ENCODE data around the gene RPL26.

RPL26 gene

GRCh38 chr17:8418471-8418870 lies 35.5 kb upstream of the RPL26 start:
- TF ChIP-seq CTCF (IDR thresholded peaks at IDR 0.05; ENCODE audit: extremely low read depth, missing control alignments): no peak
- no peak for DNase-seq (ENCODE audit: low spot score)

- DNase-seq (ENCODE audit: low spot score): no peak
- TF ChIP-seq CTCF (IDR thresholded peaks at IDR 0.05; ENCODE audit: extremely low read depth, missing control alignments): no peak
Observed at GRCh38 chr17:8417806-8418205, 34.8 kb upstream of the RPL26 start.

- no peak for TF ChIP-seq CTCF (IDR thresholded peaks at IDR 0.05; ENCODE audit: extremely low read depth, missing control alignments)
- DNase-seq (ENCODE audit: low spot score): no peak
Observed at GRCh38 chr17:8413938-8414337, 30.9 kb upstream of the RPL26 start.

GRCh38 chr17:8413328-8413727 lies 30.3 kb upstream of the RPL26 start:
- TF ChIP-seq CTCF (IDR thresholded peaks at IDR 0.05; ENCODE audit: extremely low read depth, missing control alignments): no peak

GRCh38 chr17:8412089-8412488 lies 29.1 kb upstream of the RPL26 start:
- no peak for DNase-seq (ENCODE audit: low spot score)
- no peak for TF ChIP-seq CTCF (IDR thresholded peaks at IDR 0.05; ENCODE audit: extremely low read depth, missing control alignments)

More at GRCh38 chr17:8413328-8413727, 30.3 kb upstream of the RPL26 start:
- no peak for DNase-seq (ENCODE audit: low spot score)

GRCh38 chr17:8410883-8411238 lies 27.9 kb upstream of the RPL26 start:
- TF ChIP-seq CTCF (IDR thresholded peaks at IDR 0.05; ENCODE audit: extremely low read depth, missing control alignments): no peak

GRCh38 chr17:8409966-8410882 lies 27.2 kb upstream of the RPL26 start:
- TF ChIP-seq CTCF (IDR thresholded peaks at IDR 0.05; ENCODE audit: extremely low read depth, missing control alignments): peak; percentile 85
- peak; percentile 70 for DNase-seq (ENCODE audit: low spot score)

More at GRCh38 chr17:8410883-8411238, 27.9 kb upstream of the RPL26 start:
- no peak for DNase-seq (ENCODE audit: low spot score)
